ENCODE results near the gene C1QTNF1. TPM values are rescaled to one million over a fixed set of nuclear protein-coding genes. Genes with fewer than 3 reads are reported as not detected.

C1QTNF1 gene
- total RNA-seq, result under 1 TPM; 0.13 to 0.14 TPM

GRCh38 chr17:79023886-79024771 lies at the start of gene C1QTNF1:
TSS of gene C1QTNF1 (plus strand) at chr17:79024169. CDS start at chr17:79043969, 19,800 bp downstream.
- ChIA-PET CTCF (interaction anchor here (1.4 kb wide), 1 partner anchor 22 kb away, joined by 4 read pairs; no protein-coding TSS in a partner anchor), POLR2A (no interaction called here)
- intact Hi-C loops (cut with micrococcal nuclease), result no loop called here
- Mint-ChIP-seq H3K27ac (peak within 1 kb of the TSS; percentile 37), H3K36me3 (ENCODE audit: low read depth) (no peaks in the 10 kb centered on the region), H3K4me1 (ENCODE audit: low read depth) (peaks cover 6% of the 10 kb centered on the region), H3K4me3 (peak within 1 kb of the TSS; percentile 73), H3K27me3 (peaks cover 12% of the 10 kb centered on the region), H3K9me3 (no peaks in the 10 kb centered on the region)
- peak; percentile 62 for TF ChIP-seq CTCF (IDR thresholded peaks at IDR 0.05)
- DNase-seq (peak; percentile 56), ATAC-seq (peak; percentile 85)

- DNase-seq (no peak), ATAC-seq (no peak)
- Mint-ChIP-seq H3K36me3 (ENCODE audit: low read depth) (peaks cover 3% of the 10 kb centered on the region), H3K27me3 (no peaks in the 10 kb centered on the region), H3K4me1 (ENCODE audit: low read depth) (peaks cover 14% of the 10 kb centered on the region), H3K27ac (no peak overlapping the region), H3K4me3 (no peak overlapping the region), H3K9me3 (no peaks in the 10 kb centered on the region)
- POLR2A ChIA-PET, result interaction anchor here (1.1 kb wide), 1 partner anchor 115 kb away, joined by 3 read pairs; no protein-coding TSS in a partner anchor
- no peak for TF ChIP-seq CTCF (IDR thresholded peaks at IDR 0.05)
- CTCF ChIA-PET, result interaction anchor here (1.7 kb wide), 1 partner anchor 109 kb away, joined by 4 read pairs; no protein-coding TSS in a partner anchor
- intact Hi-C loops (cut with micrococcal nuclease), result loop anchor here (5.0 kb wide), 1 partner anchor 108 kb away; no protein-coding TSS in a partner anchor
Observed at GRCh38 chr17:78974635-78975591, 49.1 kb upstream of the C1QTNF1 start.

GRCh38 chr17:78976907-78977680 lies 46.9 kb upstream of the C1QTNF1 start:
- H3K27ac Mint-ChIP-seq, result no peak overlapping the region
- no peaks in the 10 kb centered on the region for H3K9me3 Mint-ChIP-seq
- intact Hi-C loops (cut with micrococcal nuclease), result no loop called here
- no peaks in the 10 kb centered on the region for H3K36me3 Mint-ChIP-seq (ENCODE audit: low read depth)
- no peak for TF ChIP-seq CTCF (IDR thresholded peaks at IDR 0.05)
- no peaks in the 10 kb centered on the region for H3K27me3 Mint-ChIP-seq
- DNase-seq, result no peak
- ChIA-PET POLR2A (no interaction called here), CTCF (interaction anchor here (1.1 kb wide), 1 partner anchor 111 kb away, joined by 4 read pairs; no protein-coding TSS in a partner anchor)
- peak overlapping the region; percentile 7 for H3K4me3 Mint-ChIP-seq
- no peak for ATAC-seq
- peaks cover 9% of the 10 kb centered on the region for H3K4me1 Mint-ChIP-seq (ENCODE audit: low read depth)

GRCh38 chr17:78977681-78977943 lies 46.4 kb upstream of the C1QTNF1 start:
- Mint-ChIP-seq H3K4me3 (no peak overlapping the region), H3K4me1 (ENCODE audit: low read depth) (peaks cover 9% of the 10 kb centered on the region), H3K27ac (no peak overlapping the region), H3K27me3 (no peaks in the 10 kb centered on the region), H3K36me3 (ENCODE audit: low read depth) (no peaks in the 10 kb centered on the region), H3K9me3 (no peaks in the 10 kb centered on the region)
- no peak for TF ChIP-seq CTCF (IDR thresholded peaks at IDR 0.05)
- intact Hi-C loops (cut with micrococcal nuclease), result no loop called here
- POLR2A ChIA-PET, result no interaction called here
- DNase-seq, result no peak
- ATAC-seq, result no peak
- CTCF ChIA-PET, result interaction anchor here (1.1 kb wide), 1 partner anchor 111 kb away, joined by 4 read pairs; no protein-coding TSS in a partner anchor

Data from activated CD8-positive, alpha-beta T cell treated with anti-CD3 and anti-CD28 coated beads for 36 hours (primary cell).